Measurements from ENCODE around the gene NCAM1.

Gene NCAM1

DNA sequence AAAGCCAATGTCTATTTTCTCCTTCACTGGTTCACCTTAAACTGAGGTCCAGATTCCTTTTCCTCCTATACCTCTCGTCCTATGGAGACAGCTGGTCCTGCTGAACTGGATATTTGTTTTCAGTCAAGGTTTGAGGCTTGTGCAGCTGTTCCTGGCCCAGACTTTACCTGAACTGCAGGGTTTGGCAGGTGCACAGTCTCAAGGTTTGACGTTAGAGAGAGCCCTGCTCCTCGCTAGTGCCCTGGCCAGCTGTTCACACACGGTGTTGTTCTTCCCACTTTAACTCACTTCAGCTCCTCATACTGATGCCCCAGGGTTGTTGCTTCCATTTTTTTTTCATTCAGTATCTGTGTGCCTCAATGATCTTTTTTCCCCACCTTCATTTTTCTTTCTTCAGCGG is 279.2 kb downstream of the NCAM1 start:
- no peaks in the 10 kb centered on the region for H3K79me2 ChIP-seq (ENCODE audit: insufficient read depth, low read length)
- no peak overlapping the region for H2AFZ ChIP-seq (ENCODE audit: low read depth, low read length)
- no peak overlapping the region for H3K27ac ChIP-seq (ENCODE audit: low read length)
- peaks cover 11% of the 10 kb centered on the region for H3K27me3 ChIP-seq (ENCODE audit: insufficient read depth, low read length, poor library complexity)
- no peaks in the 10 kb centered on the region for H3K36me3 ChIP-seq (ENCODE audit: insufficient read depth, low read length)
- DNase-seq (no peak), ATAC-seq (ENCODE audit: insufficient read depth, low read depth) (no peak)
- H3K9me3 ChIP-seq (ENCODE audit: insufficient read depth, low read length, severe bottlenecking), result no peaks in the 10 kb centered on the region
- TF ChIP-seq EZH2 (IDR thresholded peaks at IDR 0.05; ENCODE audit: borderline replicate concordance, low read depth, low read length, severe bottlenecking), result no peak
- TF ChIP-seq, protein P1, sequence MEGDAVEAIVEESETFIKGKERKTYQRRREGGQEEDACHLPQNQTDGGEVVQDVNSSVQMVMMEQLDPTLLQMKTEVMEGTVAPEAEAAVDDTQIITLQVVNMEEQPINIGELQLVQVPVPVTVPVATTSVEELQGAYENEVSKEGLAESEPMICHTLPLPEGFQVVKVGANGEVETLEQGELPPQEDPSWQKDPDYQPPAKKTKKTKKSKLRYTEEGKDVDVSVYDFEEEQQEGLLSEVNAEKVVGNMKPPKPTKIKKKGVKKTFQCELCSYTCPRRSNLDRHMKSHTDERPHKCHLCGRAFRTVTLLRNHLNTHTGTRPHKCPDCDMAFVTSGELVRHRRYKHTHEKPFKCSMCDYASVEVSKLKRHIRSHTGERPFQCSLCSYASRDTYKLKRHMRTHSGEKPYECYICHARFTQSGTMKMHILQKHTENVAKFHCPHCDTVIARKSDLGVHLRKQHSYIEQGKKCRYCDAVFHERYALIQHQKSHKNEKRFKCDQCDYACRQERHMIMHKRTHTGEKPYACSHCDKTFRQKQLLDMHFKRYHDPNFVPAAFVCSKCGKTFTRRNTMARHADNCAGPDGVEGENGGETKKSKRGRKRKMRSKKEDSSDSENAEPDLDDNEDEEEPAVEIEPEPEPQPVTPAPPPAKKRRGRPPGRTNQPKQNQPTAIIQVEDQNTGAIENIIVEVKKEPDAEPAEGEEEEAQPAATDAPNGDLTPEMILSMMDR (IDR thresholded peaks at IDR 0.05; ENCODE audit: borderline replicate concordance, extremely low read depth, low read length, poor library complexity, severe bottlenecking), result no peak
- H3K4me3 ChIP-seq (ENCODE audit: low read depth in 1 of 2, low read length in 2 of 2), result no peak overlapping the region
- no peaks in the 10 kb centered on the region for H3K4me1 ChIP-seq (ENCODE audit: insufficient read depth, low read length)
- no peak overlapping the region for H3K4me2 ChIP-seq (ENCODE audit: insufficient read depth, low read length)
- no peak overlapping the region for H3K9ac ChIP-seq (ENCODE audit: low read depth, low read length)
- H4K20me1 ChIP-seq (ENCODE audit: insufficient read depth, low read length), result no peaks in the 10 kb centered on the region

DNA sequence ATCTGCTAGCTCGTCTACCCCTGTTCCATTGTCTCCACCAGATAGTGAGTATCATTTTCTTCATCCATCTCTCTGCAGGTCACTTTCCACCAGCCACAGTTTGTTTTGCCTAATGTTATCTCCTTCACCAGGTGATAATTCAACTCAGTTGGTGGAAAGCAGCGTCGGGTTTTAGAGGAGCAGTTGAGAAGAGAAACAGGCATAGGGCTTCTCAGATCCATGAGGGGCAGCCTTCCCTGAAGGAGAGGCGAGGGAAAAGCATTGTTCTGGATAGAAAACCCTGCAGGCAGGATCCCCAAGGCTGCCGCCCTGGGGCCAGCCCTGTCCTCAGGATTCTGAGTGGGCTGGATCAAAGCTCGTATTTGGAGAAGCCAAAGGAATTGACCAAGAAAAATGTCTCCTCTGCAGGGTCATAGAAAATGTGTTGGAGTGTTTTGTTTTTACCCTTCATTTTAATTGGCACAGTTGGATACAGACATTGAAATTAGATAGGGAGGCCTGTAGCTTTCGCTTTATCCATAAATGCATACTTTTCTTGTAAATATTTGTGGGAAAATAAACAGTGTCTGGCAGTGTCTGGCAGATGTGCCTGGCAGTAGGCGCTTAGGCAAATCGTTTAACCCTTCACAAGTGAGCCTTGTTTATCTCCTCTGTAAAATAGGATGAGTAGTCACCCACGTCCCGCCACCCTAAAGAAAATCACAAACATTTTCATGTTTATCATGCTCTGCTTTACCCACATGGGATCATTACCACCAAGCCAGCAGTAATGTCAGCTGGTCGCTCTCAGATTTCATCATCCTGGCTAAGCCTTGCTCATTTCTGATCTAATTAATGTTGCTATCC is 279.8 kb downstream of the NCAM1 start:
- H2AFZ ChIP-seq (ENCODE audit: low read depth, low read length), result no peak overlapping the region
- peaks cover 7% of the 10 kb centered on the region for H3K27me3 ChIP-seq (ENCODE audit: insufficient read depth, low read length, poor library complexity)
- H3K36me3 ChIP-seq (ENCODE audit: insufficient read depth, low read length), result no peaks in the 10 kb centered on the region
- no peak for ATAC-seq (ENCODE audit: insufficient read depth, low read depth)
- TF ChIP-seq EZH2 (IDR thresholded peaks at IDR 0.05; ENCODE audit: borderline replicate concordance, low read depth, low read length, severe bottlenecking), result no peak
- TF ChIP-seq, protein P1 (IDR thresholded peaks at IDR 0.05; ENCODE audit: borderline replicate concordance, extremely low read depth, low read length, poor library complexity, severe bottlenecking), result no peak
- no peak overlapping the region for H3K4me3 ChIP-seq (ENCODE audit: low read depth in 1 of 2, low read length in 2 of 2)
- no peak overlapping the region for H3K4me2 ChIP-seq (ENCODE audit: insufficient read depth, low read length)
- no peaks in the 10 kb centered on the region for H3K9me3 ChIP-seq (ENCODE audit: insufficient read depth, low read length, severe bottlenecking)
- H3K9ac ChIP-seq (ENCODE audit: low read depth, low read length), result no peak overlapping the region
- H3K27ac ChIP-seq (ENCODE audit: low read length), result no peak overlapping the region
- no peaks in the 10 kb centered on the region for H3K4me1 ChIP-seq (ENCODE audit: insufficient read depth, low read length)
- no peaks in the 10 kb centered on the region for H4K20me1 ChIP-seq (ENCODE audit: insufficient read depth, low read length)
- no peaks in the 10 kb centered on the region for H3K79me2 ChIP-seq (ENCODE audit: insufficient read depth, low read length)
- no peak for DNase-seq

DNA sequence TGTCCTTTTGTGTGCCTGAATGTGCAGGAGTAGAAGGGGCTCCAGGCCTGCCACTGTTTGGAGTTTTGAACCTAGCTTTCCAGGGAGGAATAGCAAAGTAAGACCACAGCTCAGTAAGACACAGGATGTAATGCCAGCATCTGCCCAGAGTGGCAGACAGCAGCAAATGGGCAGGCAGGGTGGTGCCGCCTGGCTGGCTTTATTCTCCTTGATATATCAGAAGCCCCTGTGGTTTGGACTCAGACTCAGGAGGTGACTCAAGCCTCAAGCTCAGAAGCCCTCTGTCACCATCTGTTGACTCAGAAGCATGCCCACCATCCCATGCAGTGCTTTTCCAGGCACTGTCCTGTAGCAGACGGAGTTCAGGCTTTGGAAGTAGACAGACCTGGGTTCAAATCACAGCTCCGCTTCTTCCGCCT is 280.4 kb downstream of the NCAM1 start:
- H3K4me3 ChIP-seq (ENCODE audit: low read depth in 1 of 2, low read length in 2 of 2), result no peak overlapping the region
- no peaks in the 10 kb centered on the region for H4K20me1 ChIP-seq (ENCODE audit: insufficient read depth, low read length)
- no peaks in the 10 kb centered on the region for H3K4me1 ChIP-seq (ENCODE audit: insufficient read depth, low read length)
- DNase-seq (no peak), ATAC-seq (ENCODE audit: insufficient read depth, low read depth) (no peak)
- no peaks in the 10 kb centered on the region for H3K36me3 ChIP-seq (ENCODE audit: insufficient read depth, low read length)
- no peak overlapping the region for H3K9ac ChIP-seq (ENCODE audit: low read depth, low read length)
- H3K4me2 ChIP-seq (ENCODE audit: insufficient read depth, low read length), result no peak overlapping the region
- H3K27ac ChIP-seq (ENCODE audit: low read length), result no peak overlapping the region
- H2AFZ ChIP-seq (ENCODE audit: low read depth, low read length), result no peak overlapping the region
- H3K27me3 ChIP-seq (ENCODE audit: insufficient read depth, low read length, poor library complexity), result peaks cover 7% of the 10 kb centered on the region
- TF ChIP-seq EZH2 (IDR thresholded peaks at IDR 0.05; ENCODE audit: borderline replicate concordance, low read depth, low read length, severe bottlenecking), result no peak
- no peaks in the 10 kb centered on the region for H3K79me2 ChIP-seq (ENCODE audit: insufficient read depth, low read length)
- no peaks in the 10 kb centered on the region for H3K9me3 ChIP-seq (ENCODE audit: insufficient read depth, low read length, severe bottlenecking)

DNA sequence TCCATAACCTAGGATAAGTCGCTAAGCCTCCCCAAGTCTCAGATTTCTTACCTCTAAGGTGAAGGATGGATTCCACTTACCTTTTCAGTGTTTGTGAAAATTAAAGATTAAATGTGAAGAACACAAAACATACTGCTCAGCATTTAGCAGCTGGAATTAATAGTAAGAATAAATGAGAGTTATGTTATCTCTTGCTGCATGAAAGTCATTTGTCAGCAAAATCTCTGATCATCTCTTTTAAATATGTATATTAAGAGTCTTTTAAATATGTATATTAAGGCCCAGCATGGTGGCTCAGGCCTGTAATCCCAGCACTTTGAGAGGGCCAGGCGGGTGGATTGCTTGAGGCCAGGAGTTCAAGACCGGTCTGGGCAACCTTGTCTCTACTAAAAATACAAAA is 280.8 kb downstream of the NCAM1 start:
- peaks cover 7% of the 10 kb centered on the region for H3K27me3 ChIP-seq (ENCODE audit: insufficient read depth, low read length, poor library complexity)
- TF ChIP-seq, protein P1 (IDR thresholded peaks at IDR 0.05; ENCODE audit: borderline replicate concordance, extremely low read depth, low read length, poor library complexity, severe bottlenecking), result no peak
- no peak for TF ChIP-seq EZH2 (IDR thresholded peaks at IDR 0.05; ENCODE audit: borderline replicate concordance, low read depth, low read length, severe bottlenecking)
- H3K9ac ChIP-seq (ENCODE audit: low read depth, low read length), result no peak overlapping the region
- no peak overlapping the region for H3K4me2 ChIP-seq (ENCODE audit: insufficient read depth, low read length)
- no peaks in the 10 kb centered on the region for H3K79me2 ChIP-seq (ENCODE audit: insufficient read depth, low read length)
- H3K9me3 ChIP-seq (ENCODE audit: insufficient read depth, low read length, severe bottlenecking), result no peaks in the 10 kb centered on the region
- H4K20me1 ChIP-seq (ENCODE audit: insufficient read depth, low read length), result no peaks in the 10 kb centered on the region
- no peaks in the 10 kb centered on the region for H3K4me1 ChIP-seq (ENCODE audit: insufficient read depth, low read length)
- no peak overlapping the region for H3K27ac ChIP-seq (ENCODE audit: low read length)
- H3K4me3 ChIP-seq (ENCODE audit: low read depth in 1 of 2, low read length in 2 of 2), result no peak overlapping the region
- no peaks in the 10 kb centered on the region for H3K36me3 ChIP-seq (ENCODE audit: insufficient read depth, low read length)
- ATAC-seq (ENCODE audit: insufficient read depth, low read depth) (no peak), DNase-seq (no peak)
- no peak overlapping the region for H2AFZ ChIP-seq (ENCODE audit: low read depth, low read length)
